GM21360 (cell line): ENCODE measurements around the gene TMEM50A.
"Not testable (repeated sequence)": the region's sequence is repeated elsewhere in the genome, so short reads cannot be mapped to it uniquely, and the experiment has no call there.

Source experiments
- ATAC-seq: cut with Tn5 transposase; IDR thresholded peaks from one replicate; pipeline ENCODE4 v1.9.1; 2021; ENCODE audit warnings: mild to moderate bottlenecking, moderate library complexity; ENCODE audit not compliant: unreplicated experiment

The TMEM50A gene

GRCh38 chr1:25338188-25338981 is at the start of gene TMEM50A:
Gene TMEM50A, plus strand, starts transcription at chr1:25338334. Its CDS starts 2,153 bp downstream, at chr1:25340487.
- ATAC-seq: peak; percentile 66

DNA sequence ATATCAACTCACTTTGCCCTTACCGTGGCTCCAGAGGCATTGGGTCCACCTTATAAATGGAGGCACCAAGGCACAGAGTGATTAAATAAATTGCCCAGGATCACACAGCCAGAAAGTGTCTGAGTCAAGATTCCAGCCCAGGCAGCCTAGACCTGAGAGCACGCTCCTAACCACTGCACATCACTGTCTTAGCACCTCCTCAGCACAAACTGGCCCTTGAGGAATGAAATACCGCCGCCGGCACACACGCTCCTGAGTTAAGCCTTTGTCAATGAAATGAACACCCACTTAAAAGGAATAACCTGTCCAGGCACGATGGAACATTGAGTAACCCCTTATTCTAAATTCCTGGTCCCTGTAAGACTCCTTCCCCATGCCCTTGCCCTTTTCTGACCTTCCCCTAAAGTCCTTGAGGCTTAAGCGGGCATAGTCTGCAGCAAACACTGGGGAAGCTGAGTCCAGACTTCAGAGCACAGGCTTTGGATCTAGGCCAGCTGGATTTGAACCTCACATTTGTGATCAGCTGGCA is 49.5 kb upstream of the TMEM50A start:
- ATAC-seq: not testable (repeated sequence)

DNA sequence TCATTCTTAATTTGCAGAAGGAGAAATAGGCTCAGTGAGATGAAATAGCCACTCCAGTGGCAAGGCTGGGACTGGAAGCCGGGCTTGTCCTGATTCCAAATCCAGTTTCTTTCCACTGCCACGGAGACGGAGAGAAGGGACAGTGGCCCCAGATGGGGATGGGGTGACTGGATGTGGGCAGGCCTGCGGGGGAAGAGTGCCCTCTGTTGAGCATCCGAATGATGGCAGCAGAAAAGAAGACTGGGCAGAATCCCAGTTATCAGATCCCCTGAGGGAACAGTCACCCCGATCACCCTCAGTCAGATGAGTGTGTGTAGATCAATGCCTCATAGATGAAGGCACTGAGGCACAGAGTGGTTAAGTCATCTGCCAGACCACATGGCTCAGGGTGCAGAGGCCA is 48.1 kb upstream of the TMEM50A start:
- not testable (repeated sequence) for ATAC-seq

DNA sequence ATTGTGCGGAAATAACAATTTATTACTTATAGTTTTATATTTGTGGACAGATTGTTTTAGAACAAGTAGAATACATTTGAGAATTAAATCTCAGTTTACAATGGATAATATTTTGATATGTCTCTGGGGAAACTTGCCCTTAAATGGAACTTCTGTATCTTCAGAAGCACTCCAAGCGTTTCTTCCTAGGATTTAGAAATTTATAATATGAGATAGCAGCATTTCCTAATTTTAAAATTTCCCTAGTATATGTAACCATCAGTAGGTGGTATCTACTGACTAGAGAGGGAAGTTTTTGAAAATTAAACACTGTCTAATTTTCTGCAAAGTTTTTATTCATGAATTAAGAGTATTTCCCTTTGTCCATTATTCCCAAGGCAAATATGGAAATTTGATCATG is 44.7 kb upstream of the TMEM50A start:
- ATAC-seq: not testable (repeated sequence)

- not testable (repeated sequence) for ATAC-seq
Observed at GRCh38 chr1:25294889-25295826, 43.0 kb upstream of the TMEM50A start.

GRCh38 chr1:25296501-25296900 is 41.6 kb upstream of the TMEM50A start:
- ATAC-seq: not testable (repeated sequence)

GRCh38 chr1:25300729-25301128 is 37.4 kb upstream of the TMEM50A start:
- not testable (repeated sequence) for ATAC-seq

GRCh38 chr1:25302330-25302729 is 35.8 kb upstream of the TMEM50A start:
- not testable (repeated sequence) for ATAC-seq

- not testable (repeated sequence) for ATAC-seq
Observed at GRCh38 chr1:25304936-25305335, 33.2 kb upstream of the TMEM50A start.

- not testable (repeated sequence) for ATAC-seq
Observed at GRCh38 chr1:25308168-25308567, 30.0 kb upstream of the TMEM50A start.

DNA sequence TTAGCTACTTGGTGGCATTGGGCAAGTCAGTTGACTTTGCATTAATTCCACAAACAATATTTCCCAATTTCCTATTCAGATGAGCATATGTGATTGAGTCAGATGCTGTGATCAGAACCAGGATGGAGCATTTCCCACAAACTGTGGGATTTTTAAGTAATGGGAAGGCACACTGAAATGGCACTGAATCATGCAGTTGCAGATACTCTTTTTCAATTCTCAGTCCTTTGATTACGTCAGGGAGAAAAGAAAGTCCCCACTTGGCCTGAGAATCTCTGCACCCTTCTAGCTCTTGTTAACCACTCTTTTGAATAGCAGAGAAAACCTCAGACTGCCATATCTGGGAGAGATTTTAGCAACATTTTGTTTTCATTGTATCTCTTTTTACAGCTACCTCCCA is 29.0 kb upstream of the TMEM50A start:
- ATAC-seq: not testable (repeated sequence)

DNA sequence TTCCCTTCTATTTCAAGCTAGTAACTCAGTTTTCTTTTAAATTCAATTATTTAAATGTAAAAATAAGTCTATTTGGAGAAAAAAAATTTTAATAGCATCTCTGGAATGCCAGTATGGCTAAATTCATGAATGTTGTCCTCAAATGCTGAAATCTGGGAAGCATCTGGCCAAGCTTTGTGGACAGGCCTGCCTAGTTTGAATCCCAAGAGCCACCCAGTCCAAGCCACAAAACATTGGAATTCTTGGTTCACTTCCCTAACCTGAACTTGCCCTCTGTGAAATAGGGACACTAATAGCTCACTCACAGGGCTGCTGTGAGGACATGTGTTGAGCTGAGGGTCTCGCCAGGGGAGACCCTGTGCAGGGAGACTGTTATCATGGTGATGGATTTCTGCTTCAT is 28.6 kb upstream of the TMEM50A start:
- ATAC-seq: not testable (repeated sequence)

DNA sequence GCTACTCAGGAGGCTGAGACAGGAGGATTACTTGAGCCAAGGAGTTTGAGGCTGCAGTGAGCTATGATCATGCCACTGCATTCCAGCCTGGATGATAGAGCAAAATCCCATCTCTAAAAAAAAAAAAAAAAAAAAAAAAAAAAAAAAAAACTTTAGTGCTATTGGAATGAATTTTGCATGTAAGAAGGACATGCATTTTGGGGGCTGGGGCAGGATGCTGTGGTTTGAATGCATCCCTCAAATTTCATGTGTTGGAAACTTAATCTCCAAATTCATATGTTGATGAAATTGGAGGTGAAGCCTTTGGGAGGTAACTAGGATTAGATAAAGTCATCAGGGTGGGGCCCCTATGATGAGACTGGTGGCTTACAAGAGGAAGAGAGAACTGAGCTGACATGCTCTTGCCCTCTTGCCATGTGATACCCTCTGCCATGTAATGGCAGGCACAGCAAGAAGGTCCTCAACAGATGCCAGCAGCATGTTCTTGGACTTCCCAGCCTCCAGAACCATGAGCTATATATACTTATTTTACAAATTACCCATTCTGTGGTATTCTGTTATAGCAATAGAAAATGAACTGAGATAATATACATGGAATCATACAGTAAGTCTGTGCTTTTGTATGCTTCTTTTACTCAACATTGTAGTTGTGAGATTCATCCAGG is 25.2 kb upstream of the TMEM50A start:
- not testable (repeated sequence) for ATAC-seq

GRCh38 chr1:25320314-25320938 is 17.7 kb upstream of the TMEM50A start:
- ATAC-seq: not testable (repeated sequence)

- ATAC-seq: not testable (repeated sequence)
Observed at GRCh38 chr1:25322127-25322526, 16.0 kb upstream of the TMEM50A start.

DNA sequence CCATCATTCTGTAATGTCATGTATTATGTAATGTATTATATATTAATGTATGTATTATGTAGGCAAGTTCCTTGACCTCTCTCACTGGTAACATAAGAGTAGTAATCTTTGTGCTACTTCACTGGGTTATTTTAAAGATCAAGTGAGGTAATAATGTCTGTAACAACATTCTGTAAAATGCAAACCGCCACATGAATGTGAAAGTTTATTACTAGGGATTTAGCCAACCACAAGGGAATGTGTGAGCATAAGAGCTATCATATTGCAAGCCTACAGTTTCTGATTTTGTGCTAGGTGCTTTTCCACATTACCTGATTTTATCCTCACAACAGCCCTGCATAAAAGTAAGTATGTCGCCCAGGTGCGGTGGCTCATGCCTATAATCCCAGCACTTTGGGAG is 13.7 kb upstream of the TMEM50A start:
- ATAC-seq: not testable (repeated sequence)

DNA sequence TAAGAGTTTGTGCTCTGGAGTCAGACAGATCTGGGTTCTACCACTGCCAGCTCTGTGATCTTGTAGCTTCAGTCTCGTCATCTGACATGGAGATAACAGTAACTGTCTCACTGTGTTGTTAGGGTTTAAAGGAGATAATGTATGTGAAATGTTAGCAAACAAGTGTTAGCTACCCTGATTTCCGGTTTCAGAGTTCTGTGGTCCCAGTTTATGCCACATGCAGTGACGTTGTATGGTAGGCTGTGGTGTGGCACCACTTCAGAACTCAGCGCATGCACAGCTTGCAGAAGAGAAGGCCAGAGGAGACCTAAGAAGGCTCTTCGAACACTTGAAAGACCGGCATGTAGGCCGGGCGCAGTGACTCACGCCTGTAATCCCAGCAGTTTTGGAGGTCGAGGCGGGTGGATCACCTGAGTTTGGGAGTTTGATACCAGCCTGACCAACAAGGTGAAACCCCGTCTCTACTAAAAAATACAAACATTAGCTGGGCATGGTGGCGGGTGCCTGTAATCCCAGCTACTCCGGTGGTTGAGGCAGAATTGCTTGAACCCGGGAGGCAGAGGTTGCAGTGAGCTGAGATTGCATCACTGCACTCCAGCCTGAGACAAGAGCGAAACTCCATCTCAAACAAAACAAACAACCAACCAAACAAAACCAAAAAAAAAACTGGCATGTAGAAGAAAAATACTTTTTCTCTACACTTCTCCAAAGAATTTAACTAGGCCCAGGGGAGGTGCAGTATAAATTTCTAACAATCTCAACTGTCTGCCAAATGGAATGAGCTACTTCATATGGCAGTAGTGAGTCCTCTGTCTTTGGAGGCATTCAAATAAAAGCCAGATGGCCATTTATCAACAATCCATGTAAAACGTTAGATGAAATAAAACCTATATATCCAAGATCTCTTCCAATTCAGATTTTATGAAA is 10.0 kb upstream of the TMEM50A start:
- ATAC-seq: not testable (repeated sequence)

- ATAC-seq: not testable (repeated sequence)
Observed at GRCh38 chr1:25328791-25329185, 9.3 kb upstream of the TMEM50A start.

GRCh38 chr1:25329336-25329735 is 8.8 kb upstream of the TMEM50A start:
- ATAC-seq: not testable (repeated sequence)
